HG03280 (cell line): ENCODE results near the gene PLXNC1.
"Not testable (repeated sequence)": the region's sequence is repeated elsewhere in the genome, so short reads cannot be mapped to it uniquely, and the experiment has no call there.

ENCODE experiments used
- ATAC-seq: cut with Tn5 transposase; IDR thresholded peaks from one replicate; pipeline ENCODE4 v1.9.1; 2021; ENCODE audit warnings: mild to moderate bottlenecking, moderate library complexity; ENCODE audit not compliant: unreplicated experiment

The PLXNC1 gene

GRCh38 chr12:94286583-94287244 is 138.3 kb downstream of the PLXNC1 start:
- no peak for ATAC-seq

DNA sequence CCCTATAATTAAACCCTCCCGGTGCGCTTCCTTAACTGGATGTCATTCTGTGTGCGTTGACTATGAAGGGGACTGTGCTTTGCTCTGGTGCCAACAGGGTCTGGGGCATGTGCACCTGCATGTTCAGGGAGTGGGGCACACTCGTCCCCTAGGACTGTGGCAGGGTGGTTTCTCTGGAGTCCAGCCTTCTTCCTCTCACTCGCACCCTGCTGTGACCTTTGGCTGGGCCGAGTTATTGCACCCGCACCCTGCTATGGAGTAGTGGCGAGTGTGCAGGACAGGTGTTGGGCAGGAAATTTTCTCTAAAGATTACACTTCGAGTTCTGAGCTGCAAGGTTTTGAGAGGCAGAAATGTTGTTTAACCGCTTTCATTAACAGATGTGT is 138.9 kb downstream of the PLXNC1 start:
- no peak for ATAC-seq

DNA sequence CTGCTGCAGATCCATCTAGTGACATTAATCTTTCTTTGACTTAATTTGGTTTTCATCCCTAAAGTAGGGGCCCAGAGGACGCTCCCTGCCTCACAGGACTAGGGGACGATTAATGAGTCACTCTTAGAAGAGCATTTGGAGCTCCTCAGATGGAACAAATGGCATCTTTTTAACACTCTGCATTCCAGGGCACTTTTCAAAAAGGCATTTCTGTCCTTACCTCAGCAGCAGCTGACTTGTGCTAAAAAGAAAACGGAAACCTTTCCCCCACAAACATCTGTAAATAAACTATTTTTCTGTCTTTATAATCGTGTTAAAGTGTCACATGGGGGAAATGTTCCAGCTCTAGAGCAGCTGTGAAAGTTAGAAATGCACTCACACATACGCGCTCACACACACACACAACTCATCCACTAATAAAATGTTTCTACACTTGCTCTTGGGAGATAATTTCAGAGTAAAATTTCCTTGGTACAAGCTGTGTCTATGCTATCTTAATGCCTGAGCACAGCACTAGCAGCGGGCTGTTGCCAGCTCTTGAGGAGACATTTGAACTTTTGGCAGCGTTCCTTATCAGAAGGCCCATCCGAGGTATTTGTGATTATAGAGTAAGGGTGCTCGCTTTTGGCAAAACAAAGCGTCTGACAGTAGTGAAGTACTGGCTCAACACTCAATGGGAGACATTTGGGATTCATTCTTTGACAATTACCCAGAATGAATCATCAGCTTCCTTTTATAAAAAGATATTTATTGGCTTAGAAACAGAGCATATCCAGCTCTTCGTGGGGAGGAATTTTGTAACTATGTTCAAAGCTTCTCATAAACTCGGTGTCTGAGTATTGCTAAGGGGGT is 141.3 kb downstream of the PLXNC1 start:
- no peak for ATAC-seq

- no peak for ATAC-seq
These were observed 142.0 kb downstream of the PLXNC1 start for GRCh38 chr12:94290353-94290752.

- no peak for ATAC-seq
These were observed 148.8 kb downstream of the PLXNC1 start for GRCh38 chr12:94297096-94297699.

- ATAC-seq, result no peak
These were observed 149.6 kb downstream of the PLXNC1 start for GRCh38 chr12:94297876-94298505.

- no peak for ATAC-seq
These were observed 151.5 kb downstream of the PLXNC1 start for GRCh38 chr12:94299846-94300245.

DNA sequence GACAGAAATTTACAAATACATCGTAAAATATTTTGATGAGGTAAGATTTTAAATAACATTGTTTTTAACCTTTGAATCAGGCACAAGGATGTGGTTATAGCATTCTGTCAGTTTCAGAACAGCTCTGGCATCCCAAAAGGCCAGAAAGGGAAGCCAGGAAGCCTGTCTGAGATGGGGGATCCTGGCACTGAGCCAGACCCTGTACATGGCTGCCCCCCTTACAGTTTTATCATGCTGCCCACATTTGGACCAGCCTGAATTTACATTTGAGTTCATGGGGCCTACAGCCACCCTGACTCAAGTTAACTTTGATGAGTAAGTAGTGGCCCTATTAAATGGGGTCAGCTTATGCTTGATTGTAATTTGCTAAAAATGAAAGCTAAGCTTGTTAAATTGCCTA is 155.6 kb downstream of the PLXNC1 start:
- no peak for ATAC-seq

GRCh38 chr12:94304566-94305061 is 156.2 kb downstream of the PLXNC1 start:
- ATAC-seq, result no peak

DNA sequence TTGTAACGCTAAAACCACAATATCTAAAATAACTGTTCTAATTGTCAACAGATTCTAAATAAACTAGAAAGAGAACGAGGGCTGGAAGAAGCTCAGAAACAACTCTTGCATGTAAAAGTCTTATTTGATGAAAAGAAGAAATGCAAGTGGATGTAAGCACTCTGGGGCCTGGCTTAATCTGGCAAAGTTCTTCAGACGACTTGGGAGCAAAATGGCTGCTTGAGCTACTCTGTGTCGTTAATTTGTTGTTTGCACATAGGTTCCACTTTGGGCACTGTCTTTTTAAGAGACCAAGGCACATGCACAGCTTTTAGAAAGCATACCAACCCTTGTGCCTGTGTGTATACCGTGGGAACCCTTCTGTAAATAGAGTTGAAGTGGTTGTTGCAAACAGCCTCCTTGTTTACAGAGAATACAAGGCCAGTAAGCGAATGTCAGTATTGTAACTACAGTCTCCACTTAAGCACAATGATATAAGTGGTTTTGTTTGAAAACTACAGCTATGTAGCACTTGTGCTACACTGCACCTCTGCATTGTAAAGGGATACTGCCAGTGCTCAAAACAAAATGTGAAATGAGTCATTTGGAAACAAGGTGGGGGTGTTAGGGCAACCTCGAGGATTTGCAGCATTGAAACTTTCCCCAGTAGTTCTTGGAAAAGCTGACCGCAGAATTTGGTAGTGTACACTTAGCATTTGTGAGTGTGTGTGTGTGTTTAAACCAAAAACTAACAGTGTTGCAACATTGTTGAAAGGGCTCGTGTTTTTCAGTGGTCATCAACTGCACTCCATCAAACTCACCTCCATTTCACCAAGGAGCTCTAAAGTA is 157.0 kb downstream of the PLXNC1 start:
- peak; percentile 42 for ATAC-seq

- ATAC-seq, result no peak
These were observed 160.2 kb downstream of the PLXNC1 start for GRCh38 chr12:94308612-94309011.

DNA sequence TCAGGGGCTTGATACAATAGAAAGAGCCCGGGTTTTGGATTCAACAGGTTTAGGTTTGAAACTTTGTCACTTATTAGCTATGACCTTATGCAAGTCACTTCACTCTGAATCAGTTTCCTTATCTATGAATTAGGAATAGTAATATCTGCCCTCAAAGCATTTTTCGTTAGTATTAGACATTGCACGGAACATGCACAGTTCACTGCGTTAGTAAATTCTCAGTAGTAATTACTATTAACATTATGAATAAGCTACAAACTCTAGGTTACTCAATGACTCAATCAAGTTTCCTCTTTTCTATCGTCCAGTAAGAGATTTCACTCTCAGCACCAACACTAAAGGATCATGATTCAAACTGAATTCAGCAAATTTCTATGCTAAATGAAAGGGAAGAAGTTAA is 161.0 kb downstream of the PLXNC1 start:
- ATAC-seq, result peak; percentile 62

- no peak for ATAC-seq
These were observed 164.0 kb downstream of the PLXNC1 start for GRCh38 chr12:94312378-94312777.

- ATAC-seq, result not testable (repeated sequence)
These were observed 168.2 kb downstream of the PLXNC1 start for GRCh38 chr12:94316600-94316999.

GRCh38 chr12:94318181-94318580 is 169.8 kb downstream of the PLXNC1 start:
- ATAC-seq, result no peak

DNA sequence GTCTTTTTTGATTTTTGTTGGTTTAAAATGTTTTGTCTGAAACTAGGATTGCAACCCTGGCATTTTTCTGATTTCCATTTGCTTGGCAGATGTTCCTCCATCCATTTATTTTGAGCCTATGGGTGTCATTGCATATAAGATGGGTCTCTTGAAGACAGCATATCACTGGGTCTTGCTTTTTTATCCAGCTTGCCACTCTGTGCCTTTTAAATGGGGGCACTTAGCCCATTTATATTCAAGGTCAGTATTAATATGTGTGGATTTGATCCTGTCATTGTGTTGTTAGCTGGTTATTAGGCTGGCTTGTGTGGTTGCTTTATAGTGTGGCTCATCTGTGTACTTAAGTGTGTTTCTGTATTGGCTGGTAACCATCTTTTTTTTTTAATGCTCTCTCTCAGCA is 171.7 kb downstream of the PLXNC1 start:
- ATAC-seq, result no peak

DNA sequence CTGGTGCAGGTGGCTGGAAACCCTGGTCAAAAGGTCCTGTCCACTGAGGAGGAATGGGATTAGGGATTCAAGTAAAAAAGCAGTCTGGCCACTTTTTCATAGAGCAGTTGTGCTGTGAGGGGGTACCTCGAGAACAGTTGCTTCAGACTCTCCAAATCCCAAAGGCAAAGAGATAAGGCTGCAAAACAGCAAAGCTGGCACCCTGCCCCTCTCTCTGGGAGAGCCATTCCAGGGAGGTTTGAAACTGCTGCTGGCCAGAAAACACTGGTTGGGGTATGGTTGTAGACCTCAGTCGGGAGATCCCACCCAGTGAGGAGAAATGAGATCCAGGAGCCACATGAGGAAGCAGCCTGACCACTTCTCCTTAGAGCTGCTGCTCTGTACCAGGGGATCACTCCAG is 174.0 kb downstream of the PLXNC1 start:
- ATAC-seq, result no peak

GRCh38 chr12:94326234-94326633 is 177.9 kb downstream of the PLXNC1 start:
- ATAC-seq, result no peak

GRCh38 chr12:94326727-94327126 is 178.3 kb downstream of the PLXNC1 start:
- no peak for ATAC-seq

DNA sequence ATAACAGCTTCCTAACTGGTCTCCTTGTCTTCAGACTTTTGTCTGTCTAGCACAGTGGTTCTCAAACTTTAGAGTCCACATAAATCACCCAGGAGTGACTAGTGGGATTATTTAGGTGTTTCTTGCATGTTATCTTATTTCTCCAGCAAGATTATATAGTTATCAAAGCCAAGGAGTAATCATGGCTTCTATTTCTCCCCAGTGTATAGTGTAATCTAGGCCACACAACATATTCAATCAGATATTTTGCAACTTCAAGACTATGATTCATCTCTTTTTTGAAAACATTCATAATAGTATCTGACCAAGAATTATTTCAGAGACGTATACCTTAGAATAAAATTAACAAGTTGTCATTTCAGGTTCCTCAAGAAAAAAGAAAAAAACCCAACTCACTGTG is 179.4 kb downstream of the PLXNC1 start:
- no peak for ATAC-seq
